Renal cortex interstitium (tissue), 11 donors: ENCODE measurements around the gene SIK3. TPM values are rescaled to one million over a fixed set of nuclear protein-coding genes. Genes with fewer than 3 reads are reported as not detected.
"Not testable (repeated sequence)": the region's sequence is repeated elsewhere in the genome, so short reads cannot be mapped to it uniquely, and the experiment has no call there.

Source experiments
- DNase-seq, 11 donors: peaks; one replicate each; pipeline ENCODE4 v3.0.0-alpha.2; 2013; ENCODE audit warnings: low read depth in 9 of 11, low spot score in 4 of 11; ENCODE audit errors: extremely low read depth in 1 of 11
- polyA plus RNA-seq, 3 donors: library from polyadenylated mRNA; unstranded; fragments of 120-200 nt; gene quantifications; one replicate each; pipeline ENCODE4 v1.2.1, GENCODE V29; 2013; ENCODE audit not compliant: insufficient read length in 3 of 3

The SIK3 gene
- polyA plus RNA-seq, 3 donors: 34.7 to 48.6 (median 36.1) TPM

GRCh38 chr11:116804001-116804400 is 294.2 kb downstream of the SIK3 start:
- no peak for DNase-seq

GRCh38 chr11:116801662-116802061 is 296.6 kb downstream of the SIK3 start:
- not testable (repeated sequence) for DNase-seq

GRCh38 chr11:116800610-116801009 is 297.6 kb downstream of the SIK3 start:
- DNase-seq: no peak

- no peak for DNase-seq
These were observed 299.9 kb downstream of the SIK3 start for GRCh38 chr11:116798368-116798767.

- DNase-seq: no peak
These were observed 300.4 kb downstream of the SIK3 start for GRCh38 chr11:116797816-116798215.

GRCh38 chr11:116796548-116796947 is 301.7 kb downstream of the SIK3 start:
- no peak for DNase-seq

- no peak for DNase-seq
These were observed 303.4 kb downstream of the SIK3 start for GRCh38 chr11:116794851-116795250.

- DNase-seq: no peak
These were observed 304.5 kb downstream of the SIK3 start for GRCh38 chr11:116793772-116794097.

Other genes with a start within 250 kb of the SIK3 start
- 10 to 100 TPM; 75.0 to 80.0 (median 76.7) TPM for gene PAFAH1B2, start 45.9 kb upstream of the SIK3 start, polyA plus RNA-seq
- gene SIDT2, start 80.3 kb upstream of the SIK3 start, polyA plus RNA-seq: 10 to 100 TPM; 42.3 to 50.5 (median 43.8) TPM
- gene TAGLN, start 100.9 kb upstream of the SIK3 start, polyA plus RNA-seq: 100 to 1,000 TPM; 115 to 160 (median 145) TPM
- 10 to 100 TPM; 18.3 to 31.5 (median 23.8) TPM for gene PCSK7, start 133.6 kb upstream of the SIK3 start, polyA plus RNA-seq
- gene RNF214, start 134.2 kb upstream of the SIK3 start, polyA plus RNA-seq: 10 to 100 TPM; 30.8 to 35.2 (median 33.2) TPM
- gene BACE1-AS, start 192.9 kb upstream of the SIK3 start, polyA plus RNA-seq: 10 to 100 TPM; 18.0 to 26.8 (median 21.6) TPM
- gene BACE1, start 217.8 kb upstream of the SIK3 start, polyA plus RNA-seq: 10 to 100 TPM; 56.6 to 62.9 (median 59.7) TPM
- 10 to 100 TPM; 24.8 to 39.1 (median 28.6) TPM for gene CEP164, start 229.4 kb upstream of the SIK3 start, polyA plus RNA-seq